ENCODE data around the gene OPN5.

DNA sequence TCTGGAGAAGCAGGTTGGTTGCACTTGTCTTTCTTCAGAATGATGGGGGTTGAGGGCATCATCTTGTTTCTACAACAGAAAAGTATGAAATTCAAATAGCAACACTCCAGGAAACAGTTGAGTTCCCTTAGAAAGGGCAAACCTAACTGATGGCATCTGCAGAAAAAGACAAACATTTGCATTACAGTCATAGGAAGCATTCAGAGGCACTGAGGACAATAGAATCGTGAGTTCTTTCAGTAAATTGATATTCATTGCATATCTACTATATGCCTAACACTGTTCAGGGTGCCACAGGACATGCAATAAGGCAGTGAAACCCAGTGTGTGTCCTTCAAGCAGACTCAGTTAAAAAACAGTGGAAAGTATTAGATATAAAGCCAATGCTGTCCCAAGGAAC, 41.1 kb upstream of the OPN5 start:
- TF ChIP-seq, protein P1, sequence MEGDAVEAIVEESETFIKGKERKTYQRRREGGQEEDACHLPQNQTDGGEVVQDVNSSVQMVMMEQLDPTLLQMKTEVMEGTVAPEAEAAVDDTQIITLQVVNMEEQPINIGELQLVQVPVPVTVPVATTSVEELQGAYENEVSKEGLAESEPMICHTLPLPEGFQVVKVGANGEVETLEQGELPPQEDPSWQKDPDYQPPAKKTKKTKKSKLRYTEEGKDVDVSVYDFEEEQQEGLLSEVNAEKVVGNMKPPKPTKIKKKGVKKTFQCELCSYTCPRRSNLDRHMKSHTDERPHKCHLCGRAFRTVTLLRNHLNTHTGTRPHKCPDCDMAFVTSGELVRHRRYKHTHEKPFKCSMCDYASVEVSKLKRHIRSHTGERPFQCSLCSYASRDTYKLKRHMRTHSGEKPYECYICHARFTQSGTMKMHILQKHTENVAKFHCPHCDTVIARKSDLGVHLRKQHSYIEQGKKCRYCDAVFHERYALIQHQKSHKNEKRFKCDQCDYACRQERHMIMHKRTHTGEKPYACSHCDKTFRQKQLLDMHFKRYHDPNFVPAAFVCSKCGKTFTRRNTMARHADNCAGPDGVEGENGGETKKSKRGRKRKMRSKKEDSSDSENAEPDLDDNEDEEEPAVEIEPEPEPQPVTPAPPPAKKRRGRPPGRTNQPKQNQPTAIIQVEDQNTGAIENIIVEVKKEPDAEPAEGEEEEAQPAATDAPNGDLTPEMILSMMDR (IDR thresholded peaks at IDR 0.05), result no peak
- no peak for TF ChIP-seq ZFX (IDR thresholded peaks at IDR 0.05; ENCODE audit: borderline replicate concordance)
